ENCODE measurements around the gene ATOH1.

ATOH1 gene

DNA sequence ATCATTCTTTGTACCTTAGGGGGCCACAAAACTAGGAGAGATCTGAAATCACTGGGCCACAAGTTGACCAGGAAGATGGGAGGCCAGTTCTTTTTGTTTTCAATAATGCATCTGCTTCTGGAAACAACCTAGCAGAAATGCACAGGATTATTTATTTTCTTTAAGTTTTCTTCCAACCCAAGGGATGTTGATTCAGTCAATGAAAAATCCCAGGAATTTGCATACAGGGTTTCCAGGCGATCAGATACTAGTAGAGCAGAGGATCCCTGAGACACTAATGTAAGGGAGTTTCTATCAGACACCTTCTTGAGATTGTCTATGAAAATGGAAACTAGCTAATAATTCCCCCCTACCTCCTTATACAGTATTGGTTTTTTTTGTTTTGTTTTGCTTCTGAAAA lies 7.4 kb downstream of the ATOH1 start:
- DNase-seq: no peak

DNA sequence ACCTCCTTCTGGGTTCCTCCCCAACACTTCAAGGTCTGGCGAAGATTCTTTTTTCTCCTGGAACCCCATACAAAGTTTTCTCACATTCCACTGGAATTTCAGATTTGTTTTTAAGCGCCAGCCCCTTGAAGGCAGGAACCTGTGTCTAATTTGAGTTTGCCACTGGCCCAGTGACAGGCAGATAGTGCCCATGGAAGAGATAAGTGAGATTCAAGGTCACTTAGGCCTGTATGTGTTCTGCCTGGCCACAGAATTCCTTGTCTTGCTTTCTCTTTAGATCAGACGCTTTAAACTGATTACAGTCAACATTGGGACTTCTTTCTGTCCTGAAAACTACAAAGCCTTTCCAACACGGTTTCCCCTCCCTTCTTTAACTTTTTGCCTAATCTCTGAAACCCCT lies 11.2 kb downstream of the ATOH1 start:
- DNase-seq: no peak

DNA sequence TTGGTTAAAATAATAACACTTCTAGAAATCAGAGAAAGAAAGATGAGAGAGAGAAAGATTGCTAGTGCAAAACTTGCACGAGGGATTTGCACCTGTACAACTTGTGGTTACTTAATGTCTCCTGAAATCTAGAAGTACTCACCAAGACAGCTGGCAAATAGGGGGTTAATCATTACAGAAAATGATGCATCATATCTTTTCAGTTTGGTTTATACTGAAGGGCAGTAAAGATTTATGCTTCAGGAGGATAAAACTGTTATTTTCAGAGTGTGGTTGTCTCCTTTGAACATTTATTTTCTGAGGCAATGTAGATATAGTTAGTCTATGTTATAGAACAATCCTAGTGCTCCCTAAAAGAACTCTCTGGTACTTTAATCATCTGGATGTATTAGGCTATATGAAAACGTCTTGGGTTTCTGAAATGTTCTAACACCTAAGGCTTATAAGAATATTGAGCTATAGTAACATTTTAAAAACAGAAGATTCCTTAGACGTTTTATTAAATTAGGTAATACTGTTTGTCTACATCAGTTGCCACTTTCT lies 13.3 kb downstream of the ATOH1 start:
- no peak for DNase-seq

DNA sequence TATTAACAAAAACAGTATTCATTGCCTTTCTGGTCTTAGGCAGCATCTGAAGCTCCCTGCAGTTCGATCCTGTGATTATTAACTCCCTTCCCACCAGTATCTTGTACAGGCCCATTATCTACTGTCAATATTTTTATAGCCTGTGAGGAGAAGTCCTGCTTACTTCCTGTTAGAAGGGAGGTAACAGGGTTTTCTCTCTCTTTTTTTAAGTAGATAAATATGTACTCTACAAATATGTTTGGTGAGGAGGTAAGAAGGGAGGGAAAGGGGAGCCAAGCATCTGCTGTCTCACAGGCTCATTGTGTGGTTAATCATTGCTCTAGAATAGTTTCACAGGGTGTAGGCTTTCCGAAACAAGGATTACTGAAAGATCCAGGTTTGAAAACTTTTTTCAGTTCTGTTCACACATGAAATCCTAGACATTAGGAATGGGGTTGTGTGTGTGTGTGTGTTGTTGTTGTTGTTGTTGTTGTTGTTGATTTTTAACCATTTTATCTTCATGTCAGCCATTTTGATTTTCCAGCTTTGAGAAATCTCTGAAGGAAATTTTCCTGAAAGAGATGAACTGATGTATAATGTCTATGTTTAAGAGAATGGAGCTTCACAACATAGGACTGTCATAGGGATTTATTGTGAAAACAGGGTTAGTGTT lies 14.2 kb downstream of the ATOH1 start:
- DNase-seq: no peak

DNA sequence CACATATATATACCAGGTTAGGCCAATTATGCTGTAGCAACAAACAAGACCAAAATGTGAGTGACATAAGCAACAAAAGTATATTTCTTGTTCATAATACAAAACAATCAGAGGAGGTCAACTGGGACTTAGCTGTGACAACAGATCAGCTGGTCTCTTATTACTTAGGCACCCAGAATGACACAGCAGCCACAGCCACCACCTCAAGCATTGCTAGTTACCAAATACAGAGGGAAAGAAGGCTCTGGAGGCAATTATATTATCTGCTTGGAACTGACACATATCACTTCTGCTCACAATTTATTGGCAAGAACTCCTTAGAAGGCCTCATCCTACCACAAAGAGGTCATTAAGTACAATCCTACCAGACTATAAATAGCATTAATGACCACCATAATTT lies 15.2 kb downstream of the ATOH1 start:
- no peak for DNase-seq

DNA sequence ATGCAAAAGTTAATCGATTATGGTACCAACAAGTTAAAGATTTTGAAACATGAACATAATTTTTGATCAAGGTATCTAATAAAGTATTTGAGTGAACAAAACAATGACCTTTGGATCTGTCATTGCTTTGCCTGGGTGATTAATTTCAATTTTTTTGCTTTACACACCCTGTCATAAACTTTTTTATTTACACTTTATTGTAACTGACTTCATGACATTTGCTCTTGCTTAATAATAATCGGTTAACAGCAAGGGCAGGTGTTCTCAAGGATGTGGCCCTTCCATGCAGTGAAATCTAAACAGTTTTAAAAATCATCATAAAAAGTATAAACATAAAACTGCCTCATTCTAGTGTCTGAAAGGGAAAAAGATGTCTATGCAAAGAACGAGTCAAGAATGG lies 24.1 kb downstream of the ATOH1 start:
- DNase-seq: no peak

DNA sequence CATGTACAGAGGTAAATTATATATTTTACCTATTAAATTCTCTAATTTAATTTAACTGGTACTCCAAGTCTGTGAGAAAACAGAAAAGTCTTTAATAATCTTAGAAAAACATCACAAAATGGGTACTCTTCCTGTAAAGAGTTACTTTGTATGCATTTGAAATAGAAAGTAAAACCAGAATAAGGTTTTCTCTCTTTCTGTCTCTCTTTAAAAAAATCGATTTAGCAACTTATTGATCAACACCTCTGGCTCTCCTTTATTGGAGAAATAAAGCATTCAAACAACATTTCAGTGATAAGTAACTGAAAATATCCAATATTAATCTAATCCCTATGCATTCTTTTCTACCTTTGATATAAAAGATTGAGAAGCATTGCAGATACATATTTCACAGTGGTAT lies 27.4 kb downstream of the ATOH1 start:
- no peak for DNase-seq

DNA sequence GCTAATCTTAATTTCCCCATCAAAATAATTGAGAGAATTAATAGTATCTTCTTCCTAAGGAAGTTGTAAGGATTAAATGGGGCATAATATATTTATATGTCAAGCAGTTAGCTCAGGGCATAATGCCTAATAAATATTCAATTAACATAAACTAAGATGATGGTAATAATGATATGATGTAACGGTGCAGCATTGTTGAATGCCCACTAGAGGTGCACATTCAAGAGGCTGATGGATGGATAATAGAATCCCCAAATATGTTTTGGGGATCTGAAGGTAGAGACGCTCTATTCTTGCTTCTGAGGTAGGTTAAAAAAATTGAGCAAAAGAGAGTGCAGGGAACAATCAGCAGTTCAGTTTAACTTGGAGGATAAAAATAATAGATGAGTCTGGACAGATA lies 37.1 kb downstream of the ATOH1 start:
- DNase-seq: no peak

DNA sequence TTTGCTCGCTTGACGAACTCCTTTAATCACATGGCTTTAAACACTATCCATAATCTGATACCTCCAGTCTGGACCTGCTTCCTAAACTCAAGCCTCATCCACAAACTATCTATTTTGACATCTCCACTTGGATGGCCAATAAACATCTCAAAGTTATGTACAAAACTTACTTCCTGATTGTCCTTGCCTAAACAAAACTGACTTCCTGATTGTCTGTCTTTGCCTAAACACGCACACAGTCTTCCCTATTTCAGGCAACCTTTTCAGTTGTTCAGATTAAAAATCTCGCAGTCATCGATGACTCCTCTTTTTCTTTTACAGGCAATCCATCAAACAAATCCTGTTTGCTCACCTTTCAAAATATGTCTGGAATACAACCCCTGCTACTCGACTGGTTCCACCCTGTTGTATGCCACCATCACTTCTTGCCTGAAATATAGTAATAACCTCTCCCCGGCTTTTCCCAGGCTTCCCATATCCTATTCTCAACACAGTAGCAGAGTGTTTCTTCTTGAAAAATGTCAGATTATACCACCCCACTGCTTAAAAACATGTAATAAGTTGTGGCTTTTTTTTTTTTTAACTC lies 39.0 kb downstream of the ATOH1 start:
- no peak for DNase-seq

DNA sequence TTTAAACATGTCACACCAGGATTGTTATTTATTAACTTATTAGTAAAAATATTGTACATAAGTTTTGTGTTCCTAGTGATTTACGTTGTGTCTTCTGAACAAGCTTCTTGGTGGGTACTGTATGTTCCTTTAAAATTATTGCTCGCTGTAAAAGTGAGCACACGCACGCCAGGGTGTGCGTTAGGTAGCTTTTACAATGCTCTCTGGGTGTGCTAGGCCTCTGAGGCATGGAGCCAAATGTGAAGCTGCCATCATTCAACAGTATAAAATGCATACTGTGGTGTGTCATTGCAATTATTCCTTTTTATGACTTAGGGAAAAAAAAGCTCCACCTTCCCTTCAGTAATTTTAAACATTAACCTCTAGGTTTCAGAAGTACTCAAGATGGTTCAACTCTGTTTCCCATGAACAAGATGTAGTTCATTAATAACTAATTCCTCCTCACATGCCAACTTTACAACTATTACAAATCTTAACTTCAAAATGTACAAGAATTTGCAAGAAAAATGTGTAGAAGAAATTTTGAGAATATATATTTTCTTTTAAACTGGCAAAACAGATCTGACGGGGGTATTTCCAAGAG lies 42.4 kb downstream of the ATOH1 start:
- no peak for DNase-seq

DNA sequence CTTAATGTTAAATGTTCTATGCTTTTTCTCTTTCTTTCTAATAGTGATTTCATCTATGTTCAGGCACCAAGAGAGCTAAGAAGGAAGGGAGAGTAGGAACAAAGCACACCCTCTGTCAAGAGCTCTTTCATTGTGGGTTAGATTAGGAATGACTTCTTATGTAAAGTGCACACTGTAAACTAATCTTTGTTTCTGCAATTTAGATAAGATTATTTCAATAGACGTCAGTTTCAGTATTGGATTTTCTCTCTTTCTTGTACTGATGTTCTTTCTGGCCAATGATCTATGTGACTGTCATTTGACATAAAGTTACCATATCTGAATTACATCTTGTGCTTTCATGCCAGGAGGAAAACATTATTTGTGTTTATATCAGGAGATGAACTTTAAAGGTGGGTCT lies 48.2 kb downstream of the ATOH1 start:
- no peak for DNase-seq

DNA sequence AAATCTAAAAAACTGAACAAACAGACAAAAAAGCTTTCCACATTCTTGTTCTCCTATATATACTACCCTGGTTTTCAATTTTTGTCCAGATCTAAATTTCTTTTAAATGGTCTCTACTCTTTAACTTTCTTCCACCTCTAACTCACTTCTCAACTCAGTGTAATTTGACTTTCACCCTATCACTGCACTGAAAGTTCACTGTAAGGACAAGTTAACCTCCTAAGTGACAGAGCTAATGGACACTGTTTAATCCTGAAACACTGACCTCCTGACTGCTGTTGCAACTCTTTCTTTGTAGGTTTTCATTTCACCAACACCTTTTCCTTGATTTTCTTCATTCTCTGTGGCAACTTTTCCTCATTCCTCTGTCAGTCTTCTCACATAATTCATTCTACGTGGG lies 50.0 kb downstream of the ATOH1 start:
- no peak for DNase-seq

DNA sequence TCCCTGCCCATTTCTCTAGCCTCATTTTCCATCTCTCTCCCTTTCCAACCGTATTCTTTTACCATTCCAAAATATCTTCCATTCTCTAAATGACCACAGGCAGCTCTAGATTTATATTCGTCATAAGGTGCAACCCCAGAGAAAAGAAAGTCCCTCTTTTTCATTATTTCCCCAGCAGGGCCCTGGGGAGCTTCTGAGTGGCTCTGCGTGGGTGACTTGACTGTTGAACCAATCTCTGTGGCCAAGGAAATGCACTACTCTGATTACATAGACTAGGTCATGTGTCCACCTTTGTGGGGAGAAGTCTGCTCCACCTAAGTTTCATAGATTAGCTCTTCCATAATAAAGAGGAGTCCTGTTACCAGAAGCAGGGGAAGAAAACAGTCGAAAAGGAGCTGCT lies 51.4 kb downstream of the ATOH1 start:
- DNase-seq: no peak

All from GDM1 (cell line).